Superior temporal gyrus (tissue), 1 donor: ENCODE results near the gene FAM227B.
"Not testable (repeated sequence)": the region's sequence is repeated elsewhere in the genome, so short reads cannot be mapped to it uniquely, and the experiment has no call there.

Experiments used
- DNase-seq: peaks from one replicate; pipeline ENCODE4 v3.0.0-alpha.2; 2016; ENCODE audit errors: extremely low spot score

Gene FAM227B

DNA sequence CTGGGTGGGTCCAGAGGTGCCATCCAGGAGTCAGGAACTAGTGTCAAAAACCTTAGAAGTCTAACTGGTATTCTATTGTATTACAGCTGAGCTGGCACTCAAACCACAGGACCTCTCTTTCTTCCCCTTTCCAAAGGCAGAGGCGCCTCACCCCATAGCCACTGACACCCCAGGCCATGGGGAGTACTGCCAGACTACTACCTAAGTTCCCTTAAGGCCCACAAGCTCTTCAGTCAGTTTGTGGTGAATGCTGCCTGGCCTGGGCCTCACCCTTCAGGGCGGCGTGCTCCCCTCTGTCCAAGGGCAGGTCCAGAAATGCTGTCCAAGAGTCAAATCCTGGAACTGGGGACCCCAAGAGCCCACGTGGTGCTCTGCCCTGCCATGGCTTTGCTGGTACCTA is 240.6 kb downstream of the FAM227B start:
- no peak for DNase-seq

- no peak for DNase-seq
These were observed 248.3 kb downstream of the FAM227B start for GRCh38 chr15:49372366-49372765.

GRCh38 chr15:49370782-49371181 is 249.8 kb downstream of the FAM227B start:
- no peak for DNase-seq

DNA sequence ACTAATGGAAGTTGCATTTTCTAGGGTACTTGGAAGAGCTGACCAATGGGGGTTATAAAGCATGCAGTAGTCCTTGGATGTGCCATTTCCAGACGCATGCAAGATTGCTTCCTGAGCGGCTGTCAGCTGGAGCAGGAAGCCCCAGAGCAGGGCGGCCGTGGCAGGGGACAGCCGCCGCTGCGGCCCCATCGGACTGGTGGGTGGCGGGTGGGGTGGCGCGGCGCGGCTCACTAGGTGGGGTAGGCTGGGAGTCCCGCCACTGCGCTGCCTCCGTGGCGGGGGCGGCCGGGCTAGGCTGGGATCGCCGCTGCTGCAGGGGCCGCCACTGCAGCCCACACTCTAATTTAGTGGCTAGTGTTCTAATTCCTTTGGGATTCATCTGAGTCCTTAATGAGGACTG is 254.1 kb downstream of the FAM227B start:
- no peak for DNase-seq

DNA sequence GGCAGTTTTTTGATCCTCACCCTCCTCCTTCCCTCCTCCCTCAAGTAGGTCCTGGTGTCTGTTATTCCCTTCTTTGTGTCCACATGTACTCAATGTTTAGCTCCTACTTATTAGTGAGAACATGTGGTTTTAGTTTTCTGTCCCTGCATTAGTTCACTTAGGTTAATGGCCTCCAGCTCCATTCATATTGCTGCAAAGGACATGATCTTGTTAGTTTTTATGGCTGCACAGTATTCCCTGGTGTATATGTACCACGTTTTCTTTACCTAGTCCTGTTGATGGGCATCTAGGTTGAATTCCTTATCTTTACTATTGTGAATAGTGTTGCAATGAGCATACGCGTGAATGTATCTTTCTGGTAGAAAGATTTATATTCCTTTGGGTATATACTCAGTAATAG is 259.2 kb downstream of the FAM227B start:
- DNase-seq = no peak

- not testable (repeated sequence) for DNase-seq
These were observed 266.2 kb downstream of the FAM227B start for GRCh38 chr15:49354439-49354838.

- DNase-seq = no peak
These were observed 277.1 kb downstream of the FAM227B start for GRCh38 chr15:49343546-49343945.

DNA sequence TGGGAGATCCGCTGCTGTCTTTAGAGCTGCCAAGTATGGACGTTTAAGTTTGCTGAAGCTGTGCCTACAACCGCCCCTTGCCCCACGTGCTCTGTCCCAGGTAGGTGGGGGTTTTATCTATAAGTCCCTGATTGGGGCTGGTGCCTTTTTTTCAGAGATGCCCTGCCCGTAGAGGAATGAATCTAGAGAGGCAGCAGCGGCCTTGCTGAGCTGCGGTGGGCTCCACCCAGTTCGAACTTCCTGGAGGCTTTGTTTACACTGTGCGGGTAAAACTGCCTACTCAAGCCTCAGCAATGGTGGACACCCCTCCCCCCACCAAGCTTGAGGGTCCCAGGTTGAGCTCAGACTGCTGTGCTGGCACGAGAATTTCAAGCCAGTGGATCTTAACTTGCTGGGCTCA is 281.0 kb downstream of the FAM227B start:
- DNase-seq = no peak

GRCh38 chr15:49331951-49332350 is 288.7 kb downstream of the FAM227B start:
- no peak for DNase-seq

- no peak for DNase-seq
These were observed 289.2 kb downstream of the FAM227B start for GRCh38 chr15:49331442-49331841.

GRCh38 chr15:49330166-49330565 is 290.5 kb downstream of the FAM227B start:
- no peak for DNase-seq

- no peak for DNase-seq
These were observed 291.7 kb downstream of the FAM227B start for GRCh38 chr15:49328941-49329340.

GRCh38 chr15:49327927-49328326 is 292.7 kb downstream of the FAM227B start:
- no peak for DNase-seq

DNA sequence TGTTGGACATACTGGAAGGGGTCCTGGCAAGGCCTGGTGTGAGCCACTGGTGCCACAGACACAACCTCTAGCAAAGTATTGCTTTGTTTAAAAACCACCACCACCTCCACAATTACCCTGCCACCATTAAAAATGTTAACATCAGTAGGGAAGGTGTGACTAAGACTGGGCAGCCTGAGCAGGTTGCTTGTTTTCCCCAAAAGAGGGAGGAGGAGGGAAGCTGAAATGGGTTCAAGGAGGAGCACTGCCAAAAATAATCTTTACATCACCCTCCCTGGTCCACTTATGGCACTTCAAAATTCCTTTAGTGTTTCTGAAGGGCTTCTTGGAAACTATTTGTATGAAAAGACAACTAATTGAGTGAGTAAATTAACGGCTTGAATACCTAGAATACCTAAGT is 297.4 kb downstream of the FAM227B start:
- DNase-seq = no peak

- no peak for DNase-seq
These were observed 300.3 kb downstream of the FAM227B start for GRCh38 chr15:49320351-49320750.

- DNase-seq = no peak
These were observed 305.2 kb downstream of the FAM227B start for GRCh38 chr15:49315391-49315823.

GRCh38 chr15:49314716-49315115 is 305.9 kb downstream of the FAM227B start:
- no peak for DNase-seq

- DNase-seq = no peak
These were observed 307.0 kb downstream of the FAM227B start for GRCh38 chr15:49313650-49314049.

- no peak for DNase-seq
These were observed 310.7 kb downstream of the FAM227B start for GRCh38 chr15:49309889-49310288.

GRCh38 chr15:49308686-49309085 is 311.9 kb downstream of the FAM227B start:
- DNase-seq = no peak

DNA sequence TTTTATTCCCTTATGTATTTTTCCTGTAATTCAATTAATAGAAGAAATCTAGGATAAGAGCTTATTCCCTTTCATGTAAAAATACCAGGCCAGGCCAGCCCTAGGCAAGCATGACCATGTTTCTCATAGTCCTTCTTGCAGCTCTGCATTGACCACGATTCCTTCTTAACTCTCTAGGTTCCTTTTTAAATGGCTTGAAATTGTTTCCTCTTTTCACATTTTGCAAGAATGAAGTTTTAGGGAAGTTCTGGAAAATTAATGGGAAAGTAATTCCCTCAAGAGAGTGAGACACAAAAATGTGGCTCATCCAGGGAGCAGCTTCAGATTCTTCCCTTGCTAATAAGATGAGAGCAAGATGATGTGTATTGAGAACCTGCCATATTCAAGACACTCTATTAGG is 314.1 kb downstream of the FAM227B start:
- DNase-seq = no peak

DNA sequence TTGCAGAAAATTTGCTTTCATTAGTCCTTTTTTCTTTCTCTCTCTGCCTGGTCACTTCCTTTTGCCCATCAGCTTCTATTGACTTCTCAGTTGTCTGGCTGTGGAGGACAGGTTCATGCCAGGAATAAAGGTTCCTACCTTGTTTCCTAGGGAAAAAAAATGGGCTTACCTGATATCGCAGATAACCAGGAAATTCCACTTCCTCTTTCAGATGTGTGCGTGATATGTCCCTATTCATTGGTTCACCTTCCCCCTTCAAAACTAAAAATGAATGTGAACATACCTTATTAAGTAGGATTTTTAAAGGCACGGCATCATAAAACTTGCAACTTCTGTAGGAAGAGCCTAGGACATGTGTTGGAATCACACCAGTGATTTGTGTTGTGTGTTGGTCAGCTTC is 317.6 kb downstream of the FAM227B start:
- DNase-seq = no peak

- DNase-seq = no peak
These were observed 319.1 kb downstream of the FAM227B start for GRCh38 chr15:49301562-49301961.

- no peak for DNase-seq
These were observed 319.8 kb downstream of the FAM227B start for GRCh38 chr15:49300856-49301255.

DNA sequence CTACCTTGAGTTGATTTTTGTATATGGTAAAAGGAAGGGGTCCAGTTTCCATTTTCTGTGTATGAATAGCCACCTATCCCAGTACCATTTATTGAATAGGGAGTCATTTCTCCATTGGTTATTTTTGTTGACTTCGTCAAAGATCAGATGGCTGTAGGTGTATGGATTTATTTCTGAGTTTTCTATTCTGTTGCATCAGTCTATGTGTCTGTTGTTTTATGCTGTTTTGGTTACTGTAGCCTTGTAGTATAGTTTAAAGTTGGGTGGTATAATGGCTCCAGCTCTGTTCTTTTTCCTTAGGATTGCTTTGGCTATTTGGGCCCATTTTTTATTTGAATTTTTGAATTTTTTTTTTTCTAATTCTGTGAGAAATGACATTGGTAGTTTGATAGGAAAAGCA is 323.0 kb downstream of the FAM227B start:
- DNase-seq = no peak
